Ishikawa (cell line): Measurements from ENCODE around the gene CLNK.

Experiments
- CEBPB ChIP-seq: IDR thresholded peaks from 2 replicates; pipeline ENCODE4 v1.6.1; 2012
- CREB1 ChIP-seq: IDR thresholded peaks from 2 replicates; pipeline ENCODE4 v1.6.1; 2012; ENCODE audit warnings: low read depth
- EGR1 ChIP-seq: IDR thresholded peaks from 2 replicates; pipeline ENCODE4 v1.6.1; 2012
- EP300 ChIP-seq: IDR thresholded peaks from 2 replicates; pipeline ENCODE4 v1.6.1; 2012; ENCODE audit warnings: borderline replicate concordance
- FOXM1 ChIP-seq: IDR thresholded peaks from 2 replicates; pipeline ENCODE4 v1.6.1; 2012; ENCODE audit warnings: low read depth, borderline replicate concordance
- NFIC ChIP-seq: IDR thresholded peaks from 2 replicates; pipeline ENCODE4 v1.6.1; 2012
- RAD21 ChIP-seq: IDR thresholded peaks from 2 replicates; pipeline ENCODE4 v1.6.1; 2012; ENCODE audit warnings: low read depth
- TAF1 ChIP-seq: IDR thresholded peaks from 2 replicates; pipeline ENCODE4 v1.6.1; 2012; ENCODE audit warnings: low read depth, mild to moderate bottlenecking
- TCF12 ChIP-seq: IDR thresholded peaks from 2 replicates; pipeline ENCODE4 v1.6.1; 2012; ENCODE audit warnings: low read depth
- YY1 ChIP-seq: IDR thresholded peaks from 2 replicates; pipeline ENCODE4 v1.6.1; 2012; ENCODE audit warnings: low read depth
- ZBTB7A ChIP-seq: IDR thresholded peaks from 2 replicates; pipeline ENCODE4 v1.6.1; 2012; ENCODE audit warnings: low read depth
- TF ChIP-seq, protein P1 (sequence below): IDR thresholded peaks from 2 replicates; pipeline ENCODE4 v1.6.1; 2012
- TF ChIP-seq, protein P2 (sequence below): IDR thresholded peaks from 2 replicates; pipeline ENCODE4 v1.6.1; 2012; ENCODE audit warnings: low read depth, mild to moderate bottlenecking

DNA sequence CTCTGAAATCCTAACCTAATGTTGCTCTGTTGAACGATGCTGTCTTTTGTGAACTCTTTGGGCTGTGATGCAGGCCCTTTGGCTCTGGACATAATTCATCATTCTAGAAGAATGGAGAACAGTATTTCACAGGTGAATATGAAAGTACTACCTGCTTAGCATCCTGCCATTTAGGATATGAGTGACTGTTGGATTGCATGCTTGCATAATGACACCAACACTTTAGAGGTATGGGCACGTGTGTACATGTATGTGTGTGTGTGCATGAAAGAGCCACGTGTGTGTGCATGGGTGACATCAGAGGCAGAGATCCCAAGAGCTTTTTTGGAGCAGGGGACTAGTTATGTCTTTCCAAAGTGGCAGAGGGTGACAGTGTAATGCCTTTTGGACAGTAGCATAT, 157.1 kb downstream of the CLNK start:
- no peak for TF ChIP-seq EP300
- TF ChIP-seq, protein P1, sequence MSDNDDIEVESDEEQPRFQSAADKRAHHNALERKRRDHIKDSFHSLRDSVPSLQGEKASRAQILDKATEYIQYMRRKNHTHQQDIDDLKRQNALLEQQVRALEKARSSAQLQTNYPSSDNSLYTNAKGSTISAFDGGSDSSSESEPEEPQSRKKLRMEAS: no peak
- TF ChIP-seq, protein P2, sequence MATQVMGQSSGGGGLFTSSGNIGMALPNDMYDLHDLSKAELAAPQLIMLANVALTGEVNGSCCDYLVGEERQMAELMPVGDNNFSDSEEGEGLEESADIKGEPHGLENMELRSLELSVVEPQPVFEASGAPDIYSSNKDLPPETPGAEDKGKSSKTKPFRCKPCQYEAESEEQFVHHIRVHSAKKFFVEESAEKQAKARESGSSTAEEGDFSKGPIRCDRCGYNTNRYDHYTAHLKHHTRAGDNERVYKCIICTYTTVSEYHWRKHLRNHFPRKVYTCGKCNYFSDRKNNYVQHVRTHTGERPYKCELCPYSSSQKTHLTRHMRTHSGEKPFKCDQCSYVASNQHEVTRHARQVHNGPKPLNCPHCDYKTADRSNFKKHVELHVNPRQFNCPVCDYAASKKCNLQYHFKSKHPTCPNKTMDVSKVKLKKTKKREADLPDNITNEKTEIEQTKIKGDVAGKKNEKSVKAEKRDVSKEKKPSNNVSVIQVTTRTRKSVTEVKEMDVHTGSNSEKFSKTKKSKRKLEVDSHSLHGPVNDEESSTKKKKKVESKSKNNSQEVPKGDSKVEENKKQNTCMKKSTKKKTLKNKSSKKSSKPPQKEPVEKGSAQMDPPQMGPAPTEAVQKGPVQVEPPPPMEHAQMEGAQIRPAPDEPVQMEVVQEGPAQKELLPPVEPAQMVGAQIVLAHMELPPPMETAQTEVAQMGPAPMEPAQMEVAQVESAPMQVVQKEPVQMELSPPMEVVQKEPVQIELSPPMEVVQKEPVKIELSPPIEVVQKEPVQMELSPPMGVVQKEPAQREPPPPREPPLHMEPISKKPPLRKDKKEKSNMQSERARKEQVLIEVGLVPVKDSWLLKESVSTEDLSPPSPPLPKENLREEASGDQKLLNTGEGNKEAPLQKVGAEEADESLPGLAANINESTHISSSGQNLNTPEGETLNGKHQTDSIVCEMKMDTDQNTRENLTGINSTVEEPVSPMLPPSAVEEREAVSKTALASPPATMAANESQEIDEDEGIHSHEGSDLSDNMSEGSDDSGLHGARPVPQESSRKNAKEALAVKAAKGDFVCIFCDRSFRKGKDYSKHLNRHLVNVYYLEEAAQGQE: no peak
- no peak for TF ChIP-seq TAF1
- no peak for TF ChIP-seq NFIC
- TF ChIP-seq YY1: no peak
- TF ChIP-seq RAD21: no peak
- TF ChIP-seq TCF12: no peak
- no peak for TF ChIP-seq ZBTB7A
- no peak for TF ChIP-seq CREB1
- TF ChIP-seq EGR1: no peak
- no peak for TF ChIP-seq CEBPB
- TF ChIP-seq FOXM1: no peak
